HG02870 (cell line): ENCODE data around the gene HSPB9.

Experiments used
- ATAC-seq: cut with Tn5 transposase; IDR thresholded peaks from one replicate; pipeline ENCODE4 v1.9.1; 2021; ENCODE audit warnings: mild to moderate bottlenecking, moderate library complexity; ENCODE audit not compliant: unreplicated experiment

HSPB9 gene

GRCh38 chr17:42118545-42118944, 4.1 kb upstream of the HSPB9 start:
- ATAC-seq: no peak

GRCh38 chr17:42119301-42119700, 3.3 kb upstream of the HSPB9 start:
- no peak for ATAC-seq

- no peak for ATAC-seq
Observed at GRCh38 chr17:42120161-42120769, 2.3 kb upstream of the HSPB9 start.

- ATAC-seq: peak; percentile 57
Observed at GRCh38 chr17:42120770-42121769, 1.5 kb upstream of the HSPB9 start, which contains the start of gene KAT2A. TSS of gene KAT2A (minus strand) at chr17:42121367. CDS start at chr17:42121304, 63 bp downstream.

GRCh38 chr17:42124256-42124655, 1.7 kb downstream of the HSPB9 start:
- no peak for ATAC-seq

GRCh38 chr17:42125565-42125964, 3.0 kb downstream of the HSPB9 start:
- ATAC-seq: no peak

GRCh38 chr17:42126836-42127235, 4.2 kb downstream of the HSPB9 start:
- ATAC-seq: no peak

GRCh38 chr17:42127414-42127813, 4.8 kb downstream of the HSPB9 start:
- ATAC-seq: no peak

GRCh38 chr17:42129109-42129837, 6.7 kb downstream of the HSPB9 start:
- no peak for ATAC-seq

GRCh38 chr17:42130310-42130936, 7.8 kb downstream of the HSPB9 start:
- ATAC-seq: no peak

- no peak for ATAC-seq
Observed at GRCh38 chr17:42131232-42131631, 8.6 kb downstream of the HSPB9 start.

- ATAC-seq: no peak
Observed at GRCh38 chr17:42131981-42132432, 9.4 kb downstream of the HSPB9 start.

- ATAC-seq: no peak
Observed at GRCh38 chr17:42132941-42133340, 10.3 kb downstream of the HSPB9 start.

- ATAC-seq: no peak
Observed at GRCh38 chr17:42133461-42134041, 10.9 kb downstream of the HSPB9 start.

GRCh38 chr17:42135151-42135550, 12.5 kb downstream of the HSPB9 start:
- no peak for ATAC-seq

GRCh38 chr17:42135664-42136653, 13.4 kb downstream of the HSPB9 start:
- ATAC-seq: no peak

GRCh38 chr17:42136654-42137051, 14.0 kb downstream of the HSPB9 start:
- ATAC-seq: no peak

GRCh38 chr17:42138749-42139492, 16.3 kb downstream of the HSPB9 start:
- ATAC-seq: no peak
